GM19035 (cell line): ENCODE results near the gene GSTA4.
"Not testable (repeated sequence)": the region's sequence is repeated elsewhere in the genome, so short reads cannot be mapped to it uniquely, and the experiment has no call there.

Source experiments
- ATAC-seq: cut with Tn5 transposase; IDR thresholded peaks from one replicate; pipeline ENCODE4 v1.9.1; 2021; ENCODE audit not compliant: unreplicated experiment

The GSTA4 gene

DNA sequence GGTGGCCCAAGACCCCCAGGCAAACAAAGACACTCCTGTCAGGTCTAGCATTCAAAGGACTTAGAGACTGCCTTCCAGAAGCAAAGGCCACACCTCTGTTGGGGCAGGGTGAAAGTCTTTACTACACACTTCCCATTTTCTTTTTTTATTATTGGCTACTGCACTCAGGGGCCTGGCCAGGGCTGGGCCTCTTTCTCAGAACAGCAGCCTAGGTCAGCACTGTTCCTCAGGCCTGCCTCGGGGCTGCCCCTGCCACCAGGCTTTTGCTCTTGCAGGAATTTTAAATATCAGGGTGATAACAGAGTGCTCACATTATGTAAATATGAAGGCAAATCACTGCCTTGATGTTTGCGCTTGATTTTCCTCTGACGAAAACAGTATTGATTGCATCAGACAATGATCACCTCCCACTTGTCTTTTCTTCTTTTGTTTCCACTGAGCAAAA is 18.5 kb downstream of the GSTA4 start:
- peak; percentile 96 for ATAC-seq

- ATAC-seq: no peak
Observed at GRCh38 chr6:52976149-52976548, 18.9 kb downstream of the GSTA4 start.

DNA sequence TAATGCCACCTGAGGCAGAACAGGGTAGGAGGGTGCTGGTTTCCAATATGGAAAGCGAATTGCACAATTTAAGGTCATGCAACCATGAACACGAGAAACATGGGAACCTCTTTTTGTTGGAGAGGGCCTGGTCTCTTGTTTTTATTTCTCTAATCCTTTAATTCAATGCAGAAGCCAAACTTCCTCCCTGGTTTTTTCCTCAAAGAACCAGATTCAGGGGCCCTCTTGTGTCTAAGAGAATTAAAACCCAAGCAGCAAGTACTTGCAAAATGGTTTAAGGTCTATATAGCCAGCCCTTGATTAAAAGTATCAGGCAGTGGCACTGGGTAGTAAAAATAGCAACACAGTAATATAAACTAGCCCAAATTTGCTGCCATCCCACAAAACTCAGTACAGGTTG is 19.5 kb downstream of the GSTA4 start:
- no peak for ATAC-seq

DNA sequence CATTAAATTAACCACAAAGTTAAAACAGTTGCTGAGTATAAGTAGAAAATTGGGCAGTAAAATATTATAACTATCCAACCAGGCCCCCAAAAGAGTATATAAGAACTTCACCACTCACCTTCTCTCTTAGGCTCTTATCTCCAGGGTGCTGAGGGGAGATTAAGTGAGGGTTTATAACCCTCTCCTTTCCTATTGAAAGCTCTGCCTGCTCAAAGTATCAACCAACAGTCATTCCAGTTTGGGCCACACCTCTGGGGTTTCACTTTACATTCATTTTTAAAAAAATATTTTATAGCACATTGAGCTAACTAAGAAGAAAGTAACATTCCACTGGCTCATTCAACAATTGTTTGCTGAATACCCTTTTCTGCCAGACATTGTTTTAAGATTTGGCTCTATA is 22.1 kb downstream of the GSTA4 start:
- no peak for ATAC-seq

DNA sequence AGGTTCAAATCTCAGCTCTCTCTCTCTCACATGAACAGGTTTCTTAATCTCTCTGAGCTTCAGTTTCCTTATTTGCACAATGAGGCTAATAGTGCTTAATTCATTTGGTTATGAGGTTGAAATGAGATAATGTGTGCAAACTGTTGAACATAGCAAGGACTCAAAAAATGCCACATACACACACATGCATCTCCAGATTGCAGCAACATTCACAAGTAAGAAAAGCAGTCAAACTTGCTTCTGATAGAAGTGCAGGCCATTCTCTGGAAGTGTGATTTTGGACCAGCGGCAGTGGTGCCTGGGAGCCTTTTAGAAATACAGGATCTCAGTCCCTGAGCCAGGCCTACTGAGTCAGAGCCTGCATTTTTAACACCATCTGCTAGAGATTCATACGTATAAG is 25.7 kb downstream of the GSTA4 start:
- ATAC-seq: no peak

- ATAC-seq: no peak
Observed at GRCh38 chr6:52966101-52966500, 29.0 kb downstream of the GSTA4 start.

GRCh38 chr6:52965380-52965779 is 29.7 kb downstream of the GSTA4 start:
- ATAC-seq: no peak

GRCh38 chr6:52964318-52964717 is 30.8 kb downstream of the GSTA4 start:
- no peak for ATAC-seq

- ATAC-seq: no peak
Observed at GRCh38 chr6:52962701-52963100, 32.4 kb downstream of the GSTA4 start.

DNA sequence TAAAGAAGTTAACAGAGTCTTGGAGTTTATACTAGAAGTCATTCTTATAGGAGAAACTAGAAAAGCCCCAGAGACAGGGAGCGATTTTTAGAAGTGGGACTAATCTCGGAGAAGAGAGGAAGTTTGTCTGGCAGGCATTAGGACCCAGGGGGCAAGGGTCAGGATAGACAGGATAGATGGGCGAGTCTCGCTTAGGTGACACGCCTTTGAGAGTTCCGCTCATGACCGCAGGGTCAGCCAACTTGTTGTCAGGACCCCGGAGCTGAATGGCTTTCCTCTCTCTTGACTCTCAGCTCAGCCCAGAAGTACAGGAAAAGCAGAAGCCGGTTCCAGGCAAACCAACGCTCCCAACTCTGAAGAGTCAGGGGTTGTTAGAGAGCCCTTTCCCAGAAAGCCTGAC is 34.1 kb downstream of the GSTA4 start:
- not testable (repeated sequence) for ATAC-seq

- ATAC-seq: not testable (repeated sequence)
Observed at GRCh38 chr6:52960211-52960610, 34.9 kb downstream of the GSTA4 start.

- ATAC-seq: no peak
Observed at GRCh38 chr6:52958546-52959255, 36.4 kb downstream of the GSTA4 start.

DNA sequence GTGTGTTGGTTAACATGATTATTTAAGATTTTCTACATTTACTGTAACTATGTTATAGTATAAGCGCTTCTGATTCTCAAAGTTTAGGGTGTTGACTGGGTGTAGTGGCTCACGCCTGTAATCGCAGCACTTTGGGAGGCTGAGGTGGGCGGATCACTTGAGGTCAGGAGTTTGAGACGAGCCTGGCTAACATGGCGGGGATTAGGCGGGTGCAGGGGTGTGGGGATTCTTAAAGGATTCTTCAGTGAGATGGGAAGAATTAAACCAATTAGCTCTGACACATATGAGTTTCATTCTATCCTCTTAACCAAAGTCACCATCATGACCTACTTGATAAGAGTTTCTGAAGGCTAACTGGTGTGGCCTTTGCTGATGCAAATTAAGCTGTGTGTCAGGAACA is 39.2 kb downstream of the GSTA4 start:
- ATAC-seq: no peak

DNA sequence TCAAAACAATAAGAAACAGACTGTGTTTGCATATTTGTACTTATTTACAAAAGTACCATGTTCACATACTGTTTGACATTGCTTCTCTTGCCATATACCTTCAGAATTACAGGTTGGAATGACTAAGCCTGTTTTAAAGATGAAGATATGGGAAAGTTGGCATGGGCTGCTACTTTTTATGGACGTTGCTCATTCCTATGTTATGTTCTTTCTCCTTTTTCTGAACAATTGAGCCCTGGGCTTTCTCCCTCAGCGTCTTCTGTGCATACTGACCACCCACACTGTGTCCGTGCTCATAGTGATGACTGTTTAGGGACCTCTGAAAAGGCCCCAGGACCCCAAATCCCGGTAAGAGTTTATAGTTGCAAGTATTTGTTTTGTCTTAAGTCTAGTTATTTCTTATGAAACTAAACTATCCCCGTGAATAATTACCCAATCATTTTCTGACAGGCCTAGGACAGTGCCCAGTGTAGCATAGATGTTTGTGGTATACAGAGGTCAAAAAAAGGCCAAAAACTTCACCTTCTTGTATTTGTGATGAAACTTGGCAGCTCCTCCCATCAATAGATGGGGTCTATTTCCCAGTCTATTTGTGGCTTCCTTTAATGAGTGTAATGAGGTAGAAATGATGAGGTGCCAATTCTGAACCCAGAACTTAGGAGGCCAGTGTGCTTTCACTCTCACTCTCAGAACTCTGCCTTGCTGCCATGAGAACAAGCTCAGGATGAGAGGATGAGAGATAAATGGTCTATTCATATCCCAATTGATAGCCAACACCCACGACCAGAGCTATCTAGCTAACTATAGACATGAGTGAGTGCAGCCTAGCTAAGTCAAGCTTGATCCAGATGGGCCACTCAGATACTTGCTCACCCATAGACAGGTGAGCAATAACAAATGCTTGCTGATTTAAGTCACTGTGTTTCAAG is 40.9 kb downstream of the GSTA4 start:
- no peak for ATAC-seq

- ATAC-seq: no peak
Observed at GRCh38 chr6:52946306-52946705, 48.8 kb downstream of the GSTA4 start.

DNA sequence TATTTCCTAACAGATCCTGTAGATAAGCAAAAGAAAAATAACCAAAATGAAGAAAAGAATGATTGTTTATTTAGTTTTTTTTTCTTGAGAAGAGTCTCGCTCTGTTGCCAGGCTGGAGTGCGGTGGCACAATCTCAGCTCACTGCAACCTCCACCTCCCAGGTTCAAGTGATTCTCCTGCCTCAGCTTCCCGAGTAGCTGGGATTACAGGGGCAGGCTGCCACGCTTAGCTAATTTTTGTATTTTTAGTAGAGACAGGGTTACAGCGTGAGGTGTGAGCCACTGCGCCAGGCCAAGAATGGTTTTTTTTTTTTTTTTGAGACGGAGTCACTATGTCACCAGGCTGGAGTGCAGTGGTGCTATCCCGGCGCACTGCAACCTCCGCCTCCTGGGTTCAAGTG is 52.3 kb downstream of the GSTA4 start:
- ATAC-seq: not testable (repeated sequence)

- no peak for ATAC-seq
Observed at GRCh38 chr6:52942221-52942620, 52.9 kb downstream of the GSTA4 start.

GRCh38 chr6:52937908-52938307 is 57.2 kb downstream of the GSTA4 start:
- ATAC-seq: no peak

DNA sequence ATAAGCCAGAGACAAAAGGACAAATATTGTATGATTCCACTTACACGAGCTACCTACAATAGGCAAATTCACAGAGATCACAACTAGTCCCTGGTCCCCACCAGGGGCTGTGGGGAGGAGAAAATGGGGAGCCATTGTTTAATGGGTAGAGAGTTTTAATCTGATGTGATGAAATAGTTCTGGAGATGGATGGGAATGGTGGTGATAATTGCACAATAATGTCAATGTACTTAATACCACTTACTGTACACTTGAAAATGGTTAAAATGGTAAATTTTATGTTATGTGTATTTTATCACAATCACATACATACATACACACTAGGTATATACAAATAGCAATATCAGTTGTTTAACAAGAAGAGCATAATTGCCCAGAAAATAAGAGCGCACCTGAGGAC is 61.3 kb downstream of the GSTA4 start:
- no peak for ATAC-seq

DNA sequence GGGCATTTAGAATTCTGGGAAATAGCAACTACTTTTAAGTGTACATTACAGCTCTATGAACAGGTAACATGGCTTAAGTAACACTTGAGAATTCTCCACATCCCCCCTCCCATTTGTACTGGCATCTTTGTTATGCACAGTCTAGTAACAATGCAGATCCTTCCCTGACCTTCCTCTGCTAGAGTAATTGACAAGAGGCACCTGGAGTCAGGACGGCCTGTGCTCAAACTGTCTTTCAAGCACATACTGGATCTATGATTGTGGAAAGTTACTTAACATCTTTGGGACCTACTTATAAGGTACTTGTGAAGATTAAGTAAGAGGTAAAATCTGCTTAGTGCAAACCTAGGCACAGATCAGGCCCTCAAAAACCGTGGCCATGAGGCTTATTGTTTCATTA is 63.7 kb downstream of the GSTA4 start:
- ATAC-seq: no peak

DNA sequence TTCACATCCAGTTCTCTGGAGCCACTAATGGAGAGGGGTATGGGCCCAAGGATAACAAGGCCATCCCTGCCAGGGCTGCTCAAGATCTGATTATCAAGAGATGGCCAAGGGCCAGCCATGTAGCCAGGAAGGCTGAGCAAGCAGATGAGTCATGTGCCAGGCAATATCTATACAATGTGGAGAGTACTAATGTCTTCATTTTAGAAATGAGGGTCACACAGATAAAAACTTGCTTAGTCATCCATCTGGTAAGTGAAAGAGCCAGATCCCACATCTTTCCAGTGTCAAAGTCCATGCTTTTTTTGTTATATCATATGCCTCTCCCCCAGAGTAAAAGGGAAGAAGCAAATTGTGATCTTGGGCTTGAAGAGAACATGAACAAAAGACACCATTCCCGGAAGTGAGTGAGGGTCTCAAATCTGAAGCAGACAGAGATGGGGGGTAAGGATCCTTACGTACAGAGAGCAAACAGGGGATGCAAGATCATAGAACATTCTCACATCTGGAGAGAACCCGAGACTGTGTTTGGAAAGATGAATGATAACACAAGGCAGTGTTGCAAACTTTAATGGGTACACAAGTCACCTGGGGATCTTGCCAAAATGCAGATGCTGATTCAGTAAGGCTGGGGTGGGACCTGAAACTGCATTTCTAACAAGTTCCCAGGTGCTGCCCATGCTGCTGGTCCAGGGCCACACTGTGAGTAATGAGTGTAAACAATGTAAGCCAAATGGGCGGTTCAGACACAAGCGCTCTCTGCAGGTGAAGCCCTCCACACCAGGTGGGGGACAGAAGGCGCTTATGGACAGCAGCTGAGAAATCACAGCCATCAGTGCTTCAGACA is 65.5 kb downstream of the GSTA4 start:
- no peak for ATAC-seq
